ENCODE measurements around the gene PLB1.

DNA sequence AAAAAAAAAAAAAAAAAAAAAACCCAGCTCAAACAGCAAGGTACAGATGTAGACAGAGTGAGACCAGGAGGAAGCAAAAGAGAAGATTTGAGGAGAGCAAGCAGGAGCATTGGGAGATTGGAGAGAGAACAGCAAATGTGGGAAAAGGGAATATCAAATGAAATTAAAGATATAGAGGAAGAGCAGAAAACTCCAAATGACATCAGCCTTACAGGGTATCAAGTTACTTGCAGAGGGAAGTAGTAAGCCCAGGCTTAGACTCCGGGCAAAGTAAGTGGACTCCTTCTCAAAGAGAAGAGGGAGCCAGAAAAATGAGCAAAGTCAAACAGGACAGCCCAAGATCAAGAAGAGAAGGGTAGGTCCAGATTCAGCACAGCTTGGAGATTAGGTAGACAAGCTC lies 162.5 kb downstream of the PLB1 start:
- TF ChIP-seq, protein P1, sequence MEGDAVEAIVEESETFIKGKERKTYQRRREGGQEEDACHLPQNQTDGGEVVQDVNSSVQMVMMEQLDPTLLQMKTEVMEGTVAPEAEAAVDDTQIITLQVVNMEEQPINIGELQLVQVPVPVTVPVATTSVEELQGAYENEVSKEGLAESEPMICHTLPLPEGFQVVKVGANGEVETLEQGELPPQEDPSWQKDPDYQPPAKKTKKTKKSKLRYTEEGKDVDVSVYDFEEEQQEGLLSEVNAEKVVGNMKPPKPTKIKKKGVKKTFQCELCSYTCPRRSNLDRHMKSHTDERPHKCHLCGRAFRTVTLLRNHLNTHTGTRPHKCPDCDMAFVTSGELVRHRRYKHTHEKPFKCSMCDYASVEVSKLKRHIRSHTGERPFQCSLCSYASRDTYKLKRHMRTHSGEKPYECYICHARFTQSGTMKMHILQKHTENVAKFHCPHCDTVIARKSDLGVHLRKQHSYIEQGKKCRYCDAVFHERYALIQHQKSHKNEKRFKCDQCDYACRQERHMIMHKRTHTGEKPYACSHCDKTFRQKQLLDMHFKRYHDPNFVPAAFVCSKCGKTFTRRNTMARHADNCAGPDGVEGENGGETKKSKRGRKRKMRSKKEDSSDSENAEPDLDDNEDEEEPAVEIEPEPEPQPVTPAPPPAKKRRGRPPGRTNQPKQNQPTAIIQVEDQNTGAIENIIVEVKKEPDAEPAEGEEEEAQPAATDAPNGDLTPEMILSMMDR (IDR thresholded peaks at IDR 0.05; ENCODE audit: insufficient read depth, low read length): no peak
- TF ChIP-seq, protein P2, sequence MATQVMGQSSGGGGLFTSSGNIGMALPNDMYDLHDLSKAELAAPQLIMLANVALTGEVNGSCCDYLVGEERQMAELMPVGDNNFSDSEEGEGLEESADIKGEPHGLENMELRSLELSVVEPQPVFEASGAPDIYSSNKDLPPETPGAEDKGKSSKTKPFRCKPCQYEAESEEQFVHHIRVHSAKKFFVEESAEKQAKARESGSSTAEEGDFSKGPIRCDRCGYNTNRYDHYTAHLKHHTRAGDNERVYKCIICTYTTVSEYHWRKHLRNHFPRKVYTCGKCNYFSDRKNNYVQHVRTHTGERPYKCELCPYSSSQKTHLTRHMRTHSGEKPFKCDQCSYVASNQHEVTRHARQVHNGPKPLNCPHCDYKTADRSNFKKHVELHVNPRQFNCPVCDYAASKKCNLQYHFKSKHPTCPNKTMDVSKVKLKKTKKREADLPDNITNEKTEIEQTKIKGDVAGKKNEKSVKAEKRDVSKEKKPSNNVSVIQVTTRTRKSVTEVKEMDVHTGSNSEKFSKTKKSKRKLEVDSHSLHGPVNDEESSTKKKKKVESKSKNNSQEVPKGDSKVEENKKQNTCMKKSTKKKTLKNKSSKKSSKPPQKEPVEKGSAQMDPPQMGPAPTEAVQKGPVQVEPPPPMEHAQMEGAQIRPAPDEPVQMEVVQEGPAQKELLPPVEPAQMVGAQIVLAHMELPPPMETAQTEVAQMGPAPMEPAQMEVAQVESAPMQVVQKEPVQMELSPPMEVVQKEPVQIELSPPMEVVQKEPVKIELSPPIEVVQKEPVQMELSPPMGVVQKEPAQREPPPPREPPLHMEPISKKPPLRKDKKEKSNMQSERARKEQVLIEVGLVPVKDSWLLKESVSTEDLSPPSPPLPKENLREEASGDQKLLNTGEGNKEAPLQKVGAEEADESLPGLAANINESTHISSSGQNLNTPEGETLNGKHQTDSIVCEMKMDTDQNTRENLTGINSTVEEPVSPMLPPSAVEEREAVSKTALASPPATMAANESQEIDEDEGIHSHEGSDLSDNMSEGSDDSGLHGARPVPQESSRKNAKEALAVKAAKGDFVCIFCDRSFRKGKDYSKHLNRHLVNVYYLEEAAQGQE (IDR thresholded peaks at IDR 0.05; ENCODE audit: insufficient replicate concordance, low read depth): no peak
